ENCODE data around the gene DCAF11.

DCAF11 gene

DNA sequence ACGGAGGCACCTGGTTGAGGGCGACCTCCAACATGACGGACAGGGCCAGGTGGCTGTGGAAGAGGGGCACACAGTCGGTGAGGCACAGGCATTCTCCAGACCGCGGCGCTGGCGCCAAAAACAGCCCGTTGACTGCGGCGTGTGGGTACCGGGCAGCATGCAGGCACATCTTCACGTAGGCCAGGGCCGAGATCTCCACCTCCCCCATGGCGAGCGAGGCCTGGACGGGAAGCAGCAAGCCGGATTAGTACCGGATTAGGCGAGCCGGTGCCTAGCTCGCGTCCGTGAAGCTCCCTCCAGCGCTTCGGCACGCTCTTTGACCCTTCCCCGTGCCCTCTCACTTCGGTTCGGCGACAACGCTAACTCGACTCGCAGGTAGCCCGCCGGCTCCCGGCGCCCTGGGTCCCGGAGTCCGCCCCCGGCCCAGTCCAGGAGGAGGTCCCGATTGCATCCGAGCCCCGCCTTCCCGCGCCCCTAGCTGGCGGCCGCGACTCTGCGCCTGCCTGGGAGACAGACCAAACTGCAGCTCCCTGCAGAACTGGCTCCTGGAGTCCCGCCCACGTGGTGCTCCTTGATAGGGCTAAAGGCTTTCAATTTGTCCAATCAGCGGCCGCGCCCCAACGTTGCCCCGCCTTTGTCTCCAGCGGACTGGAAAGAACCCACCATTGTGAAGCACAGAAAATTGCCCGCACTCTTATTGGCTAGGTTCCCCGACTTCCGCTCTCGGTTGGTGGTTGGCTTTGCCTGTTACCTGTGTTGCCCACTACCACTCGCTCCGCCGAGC is 26.7 kb downstream of the DCAF11 start, which contains the start of gene EMC9:
Gene EMC9, minus strand, starts transcription at position 495 of the 784 bp plus-strand sequence. Its CDS starts 287 bp downstream, at position 208.
- peak; percentile 100 for DNase-seq

DNA sequence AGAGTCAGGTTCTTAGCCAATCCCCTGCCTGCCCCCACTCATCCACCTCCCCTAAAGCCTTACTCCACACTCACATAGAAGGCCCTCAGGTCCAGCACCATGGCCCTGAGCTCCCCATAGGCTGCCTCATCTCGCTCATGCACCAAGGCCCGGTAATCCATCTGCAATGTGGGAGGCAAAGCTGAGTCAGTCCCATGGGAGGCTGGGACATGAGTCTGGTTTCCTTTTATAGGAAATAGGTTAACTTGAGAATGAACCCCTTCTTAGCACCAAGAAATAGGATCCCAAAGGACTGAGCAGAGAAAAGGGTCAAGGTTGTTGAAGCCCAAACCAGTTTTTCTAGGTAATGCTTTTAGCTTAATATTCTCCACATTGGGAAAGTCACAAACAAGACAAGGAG is 28.9 kb downstream of the DCAF11 start:
- no peak for DNase-seq

- DNase-seq: no peak
Observed at GRCh38 chr14:24144451-24144850, 29.9 kb downstream of the DCAF11 start.

GRCh38 chr14:24145219-24145618 is 30.6 kb downstream of the DCAF11 start:
- no peak for DNase-seq

DNA sequence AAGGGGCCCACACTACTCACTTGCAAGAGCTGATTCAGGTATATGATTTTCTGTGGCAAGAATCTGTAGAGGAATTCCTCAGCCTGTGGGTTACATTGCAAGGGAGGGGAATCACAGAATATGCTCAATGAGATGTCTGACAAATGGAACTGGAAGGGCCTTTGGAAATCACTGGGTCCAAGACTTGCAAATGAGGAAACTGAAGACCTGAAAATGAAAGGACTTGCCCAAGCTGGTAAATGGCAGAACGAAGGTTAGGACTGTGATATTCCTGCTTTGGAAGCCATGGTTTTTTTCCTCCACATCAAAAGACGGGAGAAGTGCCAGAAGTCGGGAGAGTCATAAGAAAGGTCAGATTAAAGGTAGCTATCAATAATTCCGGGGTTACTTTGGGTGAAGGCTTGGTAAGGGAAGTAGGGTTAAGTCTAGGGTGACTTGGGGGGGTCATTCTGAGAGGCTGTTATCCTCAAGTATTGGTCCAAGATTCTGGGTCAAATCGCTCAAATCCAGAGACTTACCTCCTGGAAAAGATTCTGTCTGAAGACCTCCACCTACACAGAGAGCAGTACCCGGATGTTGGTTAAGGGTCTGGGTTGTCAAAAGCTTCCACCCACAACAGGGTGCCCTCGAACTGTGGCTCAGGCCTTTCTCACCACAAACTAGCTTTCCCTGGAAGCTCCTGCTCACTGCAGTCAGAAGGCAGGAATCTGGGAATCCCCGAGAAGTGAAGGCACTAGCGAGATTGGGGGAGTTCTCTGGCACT is 31.3 kb downstream of the DCAF11 start:
- DNase-seq: peak; percentile 49

GRCh38 chr14:24146453-24146977 is 31.9 kb downstream of the DCAF11 start, which contains the start of gene PSME2:
PSME2 (minus strand) TSS chr14:24146610; CDS start chr14:24146581, 29 bp downstream.
- DNase-seq: peak; percentile 90

DNA sequence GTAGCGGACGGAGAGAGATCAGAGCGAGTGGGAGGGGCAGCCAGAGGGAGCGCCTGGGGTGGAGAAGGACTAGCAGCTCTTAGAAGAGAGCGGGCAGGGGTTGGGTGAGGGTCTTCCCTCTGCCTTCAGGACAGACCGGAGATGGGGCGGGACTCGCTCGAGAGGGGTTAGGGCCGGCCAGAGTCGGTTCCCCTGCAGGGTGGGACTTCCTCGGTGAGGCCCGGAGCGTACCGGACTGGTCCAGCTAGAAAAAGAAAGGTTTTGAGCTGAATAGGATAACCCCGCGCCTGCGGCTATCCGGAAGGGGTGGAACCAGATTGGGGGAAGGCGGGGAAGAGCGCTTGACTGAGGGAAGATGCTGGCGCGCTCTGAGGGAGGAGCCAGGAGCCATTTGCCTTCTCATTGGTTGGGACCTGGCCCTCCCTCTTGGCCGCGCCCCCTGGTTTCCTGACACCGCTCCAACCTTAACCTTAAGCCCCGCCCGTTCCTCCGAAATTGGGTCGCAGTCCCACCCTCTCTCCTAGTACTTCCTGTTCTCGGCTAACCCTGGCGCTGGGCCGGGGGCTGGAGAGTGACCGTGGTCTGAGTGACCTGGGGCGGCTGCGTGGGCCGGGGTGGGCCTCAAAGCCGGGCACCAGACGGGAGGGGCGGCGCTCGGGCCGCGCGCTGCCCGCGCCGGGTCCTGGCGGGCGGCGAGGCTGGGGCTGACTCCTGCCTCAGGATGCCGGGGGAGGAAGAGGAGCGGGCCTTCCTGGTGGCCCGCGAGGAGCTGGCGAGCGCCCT is 32.6 kb downstream of the DCAF11 start, which contains the start of gene RNF31:
Gene RNF31, plus strand, starts transcription at position 521 of the 783 bp plus-strand sequence. Its CDS starts 201 bp downstream, at position 722.
- peak; percentile 98 for DNase-seq

GRCh38 chr14:24147761-24148428 is 33.3 kb downstream of the DCAF11 start:
- no peak for DNase-seq

DNA sequence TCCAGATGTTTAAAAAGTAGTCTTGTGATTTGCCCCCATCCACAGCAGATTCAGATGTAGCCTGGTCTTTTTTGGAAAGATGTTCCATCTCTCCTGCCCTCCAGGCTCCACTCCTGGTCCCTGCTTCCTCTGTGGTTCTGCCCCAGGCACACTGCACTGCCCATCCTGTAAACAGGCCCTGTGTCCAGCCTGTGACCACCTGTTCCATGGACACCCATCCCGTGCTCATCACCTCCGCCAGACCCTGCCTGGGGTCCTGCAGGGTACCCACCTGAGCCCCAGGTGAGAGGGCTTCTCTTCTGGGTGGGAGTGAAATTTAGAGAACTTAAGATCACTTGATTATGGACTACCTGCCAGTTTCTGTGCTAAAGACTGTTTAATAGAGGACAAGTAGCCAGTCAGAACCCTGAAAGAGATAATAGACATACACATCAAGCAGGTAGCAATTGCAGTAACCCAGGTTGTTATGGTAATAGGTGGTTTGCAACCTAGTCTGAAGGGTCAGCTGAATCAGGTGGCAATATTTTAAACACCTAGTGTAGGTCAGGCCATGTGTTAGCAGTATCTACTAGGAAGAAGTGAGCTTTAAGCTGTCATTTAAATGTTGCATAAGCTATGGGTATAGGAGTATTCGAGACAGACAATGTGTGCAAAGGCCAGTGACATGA is 34.9 kb downstream of the DCAF11 start:
- no peak for DNase-seq

DNA sequence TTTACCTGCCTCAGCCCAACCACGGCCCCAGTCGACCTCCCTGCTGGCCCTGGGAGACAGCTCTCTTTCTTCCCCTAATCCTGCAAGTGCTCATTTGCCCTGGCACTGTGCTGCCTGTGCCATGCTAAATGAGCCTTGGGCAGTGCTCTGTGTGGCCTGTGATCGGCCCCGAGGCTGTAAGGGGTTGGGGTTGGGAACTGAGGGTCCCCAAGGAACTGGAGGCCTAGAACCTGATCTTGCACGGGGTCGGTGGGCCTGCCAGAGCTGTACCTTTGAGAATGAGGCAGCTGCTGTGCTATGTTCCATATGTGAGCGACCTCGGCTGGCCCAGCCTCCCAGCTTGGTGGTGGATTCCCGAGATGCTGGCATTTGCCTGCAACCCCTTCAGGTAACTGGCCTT is 35.5 kb downstream of the DCAF11 start:
- DNase-seq: no peak

- DNase-seq: no peak
Observed at GRCh38 chr14:24150567-24150966, 36.0 kb downstream of the DCAF11 start.

DNA sequence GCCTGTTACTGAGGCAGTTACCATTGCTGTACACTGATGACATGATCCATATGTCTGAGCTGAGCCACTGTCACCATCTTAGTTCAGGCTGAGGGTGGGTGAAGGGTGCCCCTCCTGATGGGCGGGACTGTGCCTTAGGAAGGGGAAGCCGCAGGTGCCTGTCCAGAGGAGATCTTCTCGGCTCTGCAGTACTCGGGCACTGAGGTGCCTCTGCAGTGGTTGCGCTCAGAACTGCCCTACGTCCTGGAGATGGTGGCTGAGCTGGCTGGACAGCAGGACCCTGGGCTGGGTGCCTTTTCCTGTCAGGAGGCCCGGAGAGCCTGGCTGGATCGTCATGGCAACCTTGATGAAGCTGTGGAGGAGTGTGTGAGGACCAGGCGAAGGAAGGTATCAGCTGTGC is 36.4 kb downstream of the DCAF11 start:
- no peak for DNase-seq

GRCh38 chr14:24151404-24152080 is 37.0 kb downstream of the DCAF11 start:
- no peak for DNase-seq

- no peak for DNase-seq
Observed at GRCh38 chr14:24155100-24155499, 40.5 kb downstream of the DCAF11 start.

GRCh38 chr14:24156840-24157239 is 42.3 kb downstream of the DCAF11 start:
- no peak for DNase-seq

DNA sequence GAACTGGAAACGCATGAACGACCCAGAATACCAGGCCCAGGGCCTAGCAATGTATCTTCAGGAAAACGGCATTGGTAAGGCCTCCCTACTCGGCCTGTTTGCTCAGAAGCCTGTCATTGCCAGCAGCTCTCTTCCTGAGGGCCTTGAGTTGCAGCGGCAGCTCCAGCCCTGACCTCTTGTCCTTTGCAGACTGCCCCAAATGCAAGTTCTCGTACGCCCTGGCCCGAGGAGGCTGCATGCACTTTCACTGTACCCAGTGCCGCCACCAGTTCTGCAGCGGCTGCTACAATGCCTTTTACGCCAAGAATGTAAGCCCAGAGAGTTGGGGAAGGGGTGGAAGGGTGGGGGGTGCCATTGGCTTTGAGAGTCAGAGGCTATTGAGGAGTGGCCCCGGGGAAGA is 42.8 kb downstream of the DCAF11 start:
- DNase-seq: no peak

GRCh38 chr14:24159777-24160498 is 45.4 kb downstream of the DCAF11 start:
- no peak for DNase-seq

- no peak for DNase-seq
Observed at GRCh38 chr14:24160499-24160849, 45.9 kb downstream of the DCAF11 start.

- peak; percentile 92 for DNase-seq
Observed at GRCh38 chr14:24160850-24161804, 46.5 kb downstream of the DCAF11 start, which contains the start of gene IRF9. IRF9 (plus strand) TSS chr14:24161265; CDS start chr14:24162145, 880 bp downstream.
